Tibial nerve (tissue), 4 donors: Measurements from ENCODE around the gene TEKT3.

ENCODE experiments used
- CTCF ChIP-seq, 5 experiments: fragments of 200-600 bp in 3 of 5; fragments of 450-650 bp in 2 of 5; sonication (generic) in 3 of 5; IDR thresholded peaks; one replicate each; pipeline ENCODE4 v1.5.1; 2016 to 2019; ENCODE audit warnings: antibody characterized with exemption in 5 of 5, mild to moderate bottlenecking in 3 of 5, moderate library complexity in 2 of 5
- EP300 ChIP-seq, 2 donors: sonication (generic); formaldehyde crosslinking; IDR thresholded peaks; one replicate each; pipeline ENCODE4 v1.6.1; 2017; ENCODE audit warnings: antibody characterized with exemption in 2 of 2, mild to moderate bottlenecking in 1 of 2
- POLR2A ChIP-seq, 2 donors: fragments of 450-650 bp; IDR thresholded peaks; one replicate each; pipeline ENCODE4 v1.6.1; 2017; ENCODE audit warnings: antibody characterized with exemption in 2 of 2, mild to moderate bottlenecking in 2 of 2, moderate library complexity in 2 of 2

GRCh38 chr17:15303268-15303667 lies 38.1 kb downstream of the TEKT3 start:
- TF ChIP-seq CTCF (IDR thresholded peaks at IDR 0.05): no peak
- no peak for TF ChIP-seq POLR2A (IDR thresholded peaks at IDR 0.05)
- TF ChIP-seq EP300 (IDR thresholded peaks at IDR 0.05): no peak
